GM12878 (cell line): ENCODE measurements around the gene ATL3.

Source experiments
- BRCA1 ChIP-seq: IDR thresholded peaks from 2 replicates; pipeline ENCODE4 v1.6.1; 2011; ENCODE audit warnings: low read depth, low read length, improper control_type of control experiment
- EP300 ChIP-seq, 2 experiments: fragments of 150-350 bp in 1 of 2; IDR thresholded peaks; 2 replicates each; pipeline ENCODE4 v1.6.1; 2011 to 2012; ENCODE audit warnings: low read depth in 2 of 2, low read length in 2 of 2, borderline replicate concordance in 1 of 2, improper control_type of control experiment in 1 of 2, inconsistent platforms in 1 of 2; ENCODE audit not compliant: control insufficient read depth in 1 of 2
- EZH2 ChIP-seq: IDR thresholded peaks from 2 replicates; pipeline ENCODE4 v1.6.1; 2012; ENCODE audit warnings: low read depth, mild to moderate bottlenecking, control low read depth, inconsistent platforms, low read length, borderline replicate concordance; ENCODE audit not compliant: control insufficient read depth
- FOXM1 ChIP-seq: IDR thresholded peaks from 2 replicates; pipeline ENCODE4 v1.6.1; 2012; ENCODE audit warnings: low read depth, mild to moderate bottlenecking, inconsistent platforms, low read length, moderate library complexity
- IRF4 ChIP-seq: IDR thresholded peaks from 2 replicates; pipeline ENCODE4 v1.6.1; 2011; ENCODE audit warnings: low read depth, low read length
- JUND ChIP-seq: IDR thresholded peaks from 2 replicates; pipeline ENCODE4 v1.6.1; 2012; ENCODE audit warnings: low read depth, mild to moderate bottlenecking, low read length, improper control_type of control experiment, moderate library complexity
- NFIC ChIP-seq: IDR thresholded peaks from 2 replicates; pipeline ENCODE4 v1.6.1; 2012; ENCODE audit warnings: low read depth, mild to moderate bottlenecking, inconsistent platforms, low read length, moderate library complexity
- RAD21 ChIP-seq: IDR thresholded peaks from 2 replicates; pipeline ENCODE4 v1.6.1; 2011; ENCODE audit warnings: mild to moderate bottlenecking, low read depth, low read length, moderate library complexity; ENCODE audit not compliant: insufficient read depth
- RCOR1 ChIP-seq: conservative IDR thresholded peaks from 2 replicates; pipeline ENCODE4 v1.6.1; 2012; ENCODE audit warnings: low read depth, low read length, improper control_type of control experiment
- TCF3 ChIP-seq: IDR thresholded peaks from 2 replicates; pipeline ENCODE4 v1.6.1; 2012; ENCODE audit warnings: low read depth, mild to moderate bottlenecking, low read length, borderline replicate concordance; ENCODE audit not compliant: insufficient read depth
- TF ChIP-seq, protein P1 (sequence below): fragments of 450-650 bp; IDR thresholded peaks from 2 replicates; pipeline ENCODE4 v1.6.1; 2017; ENCODE audit warnings: mild to moderate bottlenecking, moderate library complexity
- TF ChIP-seq, protein P2 (sequence below): IDR thresholded peaks from 2 replicates; pipeline ENCODE4 v1.6.1; 2012; ENCODE audit warnings: low read length, inconsistent platforms
- TF ChIP-seq, protein P3 (sequence below), 3 experiments: IDR thresholded peaks in 2 of 3; conservative IDR thresholded peaks in 1 of 3; 2 replicates each; pipeline ENCODE4 v1.5.1; 2011; ENCODE audit warnings: low read depth in 3 of 3, low read length in 3 of 3, mild to moderate bottlenecking in 3 of 3, control low read depth in 2 of 3, moderate library complexity in 2 of 3, inconsistent platforms in 1 of 3, mixed read lengths in 1 of 3; ENCODE audit not compliant: control insufficient read depth in 2 of 3, insufficient read depth in 1 of 3; ENCODE audit errors: extremely low read depth in 1 of 3
- TF ChIP-seq, protein P4 (sequence below): fragments of 450-650 bp; IDR thresholded peaks from 2 replicates; pipeline ENCODE4 v1.6.1; 2016; ENCODE audit warnings: mild to moderate bottlenecking

DNA sequence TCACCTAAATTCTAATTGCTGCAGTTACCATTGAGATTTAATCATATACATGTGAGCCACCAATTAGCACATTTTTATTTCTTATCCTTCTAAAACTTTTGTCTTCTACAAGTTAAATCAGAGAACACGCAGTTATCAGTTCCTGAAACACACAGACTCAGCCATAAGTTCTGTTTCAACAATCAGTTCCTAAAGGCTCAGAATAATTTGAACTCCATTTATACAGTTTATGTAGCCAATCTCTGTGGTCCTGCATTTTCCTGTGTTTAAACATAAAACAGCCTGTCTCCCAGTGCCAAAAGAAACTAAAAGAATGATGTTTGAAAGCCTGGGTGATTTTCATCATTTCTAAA is 59.8 kb downstream of the ATL3 start:
- TF ChIP-seq EP300 (IDR thresholded peaks at IDR 0.05; ENCODE audit: borderline replicate concordance in 1 of 2, control insufficient read depth in 1 of 2, low read depth in 2 of 2, low read length in 2 of 2) = no peak
- no peak for TF ChIP-seq BRCA1
- no peak for TF ChIP-seq IRF4
- TF ChIP-seq, protein P1, sequence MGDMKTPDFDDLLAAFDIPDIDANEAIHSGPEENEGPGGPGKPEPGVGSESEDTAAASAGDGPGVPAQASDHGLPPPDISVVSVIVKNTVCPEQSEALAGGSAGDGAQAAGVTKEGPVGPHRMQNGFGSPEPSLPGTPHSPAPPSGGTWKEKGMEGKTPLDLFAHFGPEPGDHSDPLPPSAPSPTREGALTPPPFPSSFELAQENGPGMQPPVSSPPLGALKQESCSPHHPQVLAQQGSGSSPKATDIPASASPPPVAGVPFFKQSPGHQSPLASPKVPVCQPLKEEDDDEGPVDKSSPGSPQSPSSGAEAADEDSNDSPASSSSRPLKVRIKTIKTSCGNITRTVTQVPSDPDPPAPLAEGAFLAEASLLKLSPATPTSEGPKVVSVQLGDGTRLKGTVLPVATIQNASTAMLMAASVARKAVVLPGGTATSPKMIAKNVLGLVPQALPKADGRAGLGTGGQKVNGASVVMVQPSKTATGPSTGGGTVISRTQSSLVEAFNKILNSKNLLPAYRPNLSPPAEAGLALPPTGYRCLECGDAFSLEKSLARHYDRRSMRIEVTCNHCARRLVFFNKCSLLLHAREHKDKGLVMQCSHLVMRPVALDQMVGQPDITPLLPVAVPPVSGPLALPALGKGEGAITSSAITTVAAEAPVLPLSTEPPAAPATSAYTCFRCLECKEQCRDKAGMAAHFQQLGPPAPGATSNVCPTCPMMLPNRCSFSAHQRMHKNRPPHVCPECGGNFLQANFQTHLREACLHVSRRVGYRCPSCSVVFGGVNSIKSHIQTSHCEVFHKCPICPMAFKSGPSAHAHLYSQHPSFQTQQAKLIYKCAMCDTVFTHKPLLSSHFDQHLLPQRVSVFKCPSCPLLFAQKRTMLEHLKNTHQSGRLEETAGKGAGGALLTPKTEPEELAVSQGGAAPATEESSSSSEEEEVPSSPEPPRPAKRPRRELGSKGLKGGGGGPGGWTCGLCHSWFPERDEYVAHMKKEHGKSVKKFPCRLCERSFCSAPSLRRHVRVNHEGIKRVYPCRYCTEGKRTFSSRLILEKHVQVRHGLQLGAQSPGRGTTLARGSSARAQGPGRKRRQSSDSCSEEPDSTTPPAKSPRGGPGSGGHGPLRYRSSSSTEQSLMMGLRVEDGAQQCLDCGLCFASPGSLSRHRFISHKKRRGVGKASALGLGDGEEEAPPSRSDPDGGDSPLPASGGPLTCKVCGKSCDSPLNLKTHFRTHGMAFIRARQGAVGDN = no peak
- TF ChIP-seq RAD21 = no peak
- TF ChIP-seq, protein P2, sequence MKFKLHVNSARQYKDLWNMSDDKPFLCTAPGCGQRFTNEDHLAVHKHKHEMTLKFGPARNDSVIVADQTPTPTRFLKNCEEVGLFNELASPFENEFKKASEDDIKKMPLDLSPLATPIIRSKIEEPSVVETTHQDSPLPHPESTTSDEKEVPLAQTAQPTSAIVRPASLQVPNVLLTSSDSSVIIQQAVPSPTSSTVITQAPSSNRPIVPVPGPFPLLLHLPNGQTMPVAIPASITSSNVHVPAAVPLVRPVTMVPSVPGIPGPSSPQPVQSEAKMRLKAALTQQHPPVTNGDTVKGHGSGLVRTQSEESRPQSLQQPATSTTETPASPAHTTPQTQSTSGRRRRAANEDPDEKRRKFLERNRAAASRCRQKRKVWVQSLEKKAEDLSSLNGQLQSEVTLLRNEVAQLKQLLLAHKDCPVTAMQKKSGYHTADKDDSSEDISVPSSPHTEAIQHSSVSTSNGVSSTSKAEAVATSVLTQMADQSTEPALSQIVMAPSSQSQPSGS = no peak
- TF ChIP-seq, protein P3, sequence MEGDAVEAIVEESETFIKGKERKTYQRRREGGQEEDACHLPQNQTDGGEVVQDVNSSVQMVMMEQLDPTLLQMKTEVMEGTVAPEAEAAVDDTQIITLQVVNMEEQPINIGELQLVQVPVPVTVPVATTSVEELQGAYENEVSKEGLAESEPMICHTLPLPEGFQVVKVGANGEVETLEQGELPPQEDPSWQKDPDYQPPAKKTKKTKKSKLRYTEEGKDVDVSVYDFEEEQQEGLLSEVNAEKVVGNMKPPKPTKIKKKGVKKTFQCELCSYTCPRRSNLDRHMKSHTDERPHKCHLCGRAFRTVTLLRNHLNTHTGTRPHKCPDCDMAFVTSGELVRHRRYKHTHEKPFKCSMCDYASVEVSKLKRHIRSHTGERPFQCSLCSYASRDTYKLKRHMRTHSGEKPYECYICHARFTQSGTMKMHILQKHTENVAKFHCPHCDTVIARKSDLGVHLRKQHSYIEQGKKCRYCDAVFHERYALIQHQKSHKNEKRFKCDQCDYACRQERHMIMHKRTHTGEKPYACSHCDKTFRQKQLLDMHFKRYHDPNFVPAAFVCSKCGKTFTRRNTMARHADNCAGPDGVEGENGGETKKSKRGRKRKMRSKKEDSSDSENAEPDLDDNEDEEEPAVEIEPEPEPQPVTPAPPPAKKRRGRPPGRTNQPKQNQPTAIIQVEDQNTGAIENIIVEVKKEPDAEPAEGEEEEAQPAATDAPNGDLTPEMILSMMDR (IDR thresholded peaks at IDR 0.05 in 2 of 3, conservative IDR thresholded peaks at IDR 0.05 in 1 of 3; ENCODE audit: control insufficient read depth in 2 of 3, extremely low read depth in 1 of 3, insufficient read depth in 1 of 3, low read depth in 3 of 3, low read length in 3 of 3) = no peak
- TF ChIP-seq EZH2 = no peak
- no peak for TF ChIP-seq JUND
- TF ChIP-seq NFIC = no peak
- TF ChIP-seq FOXM1 = no peak
- TF ChIP-seq TCF3 = no peak
- TF ChIP-seq, protein P4, sequence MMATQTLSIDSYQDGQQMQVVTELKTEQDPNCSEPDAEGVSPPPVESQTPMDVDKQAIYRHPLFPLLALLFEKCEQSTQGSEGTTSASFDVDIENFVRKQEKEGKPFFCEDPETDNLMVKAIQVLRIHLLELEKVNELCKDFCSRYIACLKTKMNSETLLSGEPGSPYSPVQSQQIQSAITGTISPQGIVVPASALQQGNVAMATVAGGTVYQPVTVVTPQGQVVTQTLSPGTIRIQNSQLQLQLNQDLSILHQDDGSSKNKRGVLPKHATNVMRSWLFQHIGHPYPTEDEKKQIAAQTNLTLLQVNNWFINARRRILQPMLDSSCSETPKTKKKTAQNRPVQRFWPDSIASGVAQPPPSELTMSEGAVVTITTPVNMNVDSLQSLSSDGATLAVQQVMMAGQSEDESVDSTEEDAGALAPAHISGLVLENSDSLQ = no peak
- TF ChIP-seq RCOR1 = no peak
